Medulla oblongata (tissue), 1 donor: ENCODE measurements around the gene ADPRH.
"Not testable (repeated sequence)": the region's sequence is repeated elsewhere in the genome, so short reads cannot be mapped to it uniquely, and the experiment has no call there.

Source experiments
- DNase-seq: peaks from one replicate; pipeline ENCODE4 v3.0.0-alpha.2; 2015; ENCODE audit errors: extremely low spot score

ADPRH gene

DNA sequence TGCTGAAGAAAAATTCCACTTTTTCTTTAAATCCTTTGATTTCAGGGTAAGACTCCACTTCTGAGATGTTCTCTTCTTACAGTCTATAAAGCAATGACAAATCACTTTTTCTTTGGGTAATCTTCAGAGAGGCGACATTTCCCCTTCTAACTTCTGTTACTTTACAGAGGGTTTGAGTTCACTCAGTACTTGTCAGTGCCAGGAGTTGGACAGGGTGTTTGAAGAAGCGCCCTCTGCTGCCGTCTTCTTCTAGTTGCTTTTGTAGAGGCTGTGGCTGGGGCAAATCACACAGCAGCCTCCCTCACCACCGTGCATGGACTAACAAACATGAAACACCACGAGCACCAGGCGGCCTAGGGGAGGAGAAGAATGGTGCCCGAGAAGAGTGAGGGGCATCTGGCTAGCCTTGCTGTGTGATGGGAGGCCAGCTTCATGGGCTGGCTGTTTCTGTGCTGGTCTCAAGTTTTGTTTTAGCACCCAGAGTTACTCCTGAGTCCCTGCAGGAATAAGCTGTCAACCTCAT is 19.8 kb upstream of the ADPRH start, which contains the start of gene CD80:
CD80 (minus strand) TSS at position 174 of the 523 bp plus-strand sequence. CDS start 1,886 bp downstream, outside the sequence.
- peak; percentile 59 for DNase-seq

DNA sequence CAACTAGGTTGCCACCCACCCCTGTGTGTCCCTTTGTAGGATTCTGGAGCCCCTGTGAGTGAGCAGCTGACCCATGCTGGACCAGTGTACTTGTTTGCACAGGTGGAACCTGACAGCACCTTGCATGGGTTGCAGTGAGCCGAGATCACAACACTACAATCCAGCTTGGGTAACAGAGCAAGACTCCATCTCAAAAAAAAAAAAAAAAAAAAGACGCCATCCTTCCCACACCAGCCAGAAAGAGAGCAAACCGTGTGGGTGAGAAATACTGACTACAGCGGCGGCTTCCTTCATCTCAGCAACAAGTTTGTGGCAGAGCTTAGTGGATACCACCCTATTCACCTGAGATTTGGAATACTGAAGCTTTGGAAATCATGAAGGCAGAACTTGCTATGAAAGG is 19.1 kb upstream of the ADPRH start:
- DNase-seq, result no peak

DNA sequence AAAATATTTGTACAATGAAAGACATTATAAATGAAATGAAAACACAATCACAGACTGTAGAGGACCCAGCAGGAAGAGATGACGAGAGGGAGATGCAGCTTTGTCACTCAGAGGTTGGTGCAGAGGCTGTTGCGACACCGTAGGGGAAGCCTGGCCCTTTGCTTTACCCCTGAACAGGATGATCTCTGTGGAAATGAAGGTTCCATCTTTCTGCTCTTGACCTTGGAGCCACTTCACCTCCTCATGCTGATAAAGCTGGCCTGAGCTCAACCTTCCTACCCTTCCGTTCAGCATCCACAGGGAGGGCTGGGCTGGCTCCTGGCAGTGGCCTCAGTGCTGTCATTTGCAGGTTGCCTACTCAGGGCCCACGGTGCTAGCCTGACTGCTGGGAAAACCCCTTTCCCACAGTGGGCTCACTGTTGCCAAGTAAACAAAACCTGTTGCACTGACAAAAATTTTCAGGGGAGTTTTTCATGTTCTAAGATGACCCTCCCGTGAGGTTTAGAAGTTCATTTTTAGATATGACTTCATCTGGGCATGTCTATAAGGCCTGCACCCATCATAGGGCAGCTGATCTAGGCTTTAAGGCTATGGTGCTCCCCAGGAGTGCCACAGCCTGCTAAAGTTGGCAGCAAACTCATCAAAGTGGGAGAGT is 16.9 kb upstream of the ADPRH start:
- DNase-seq, result no peak

DNA sequence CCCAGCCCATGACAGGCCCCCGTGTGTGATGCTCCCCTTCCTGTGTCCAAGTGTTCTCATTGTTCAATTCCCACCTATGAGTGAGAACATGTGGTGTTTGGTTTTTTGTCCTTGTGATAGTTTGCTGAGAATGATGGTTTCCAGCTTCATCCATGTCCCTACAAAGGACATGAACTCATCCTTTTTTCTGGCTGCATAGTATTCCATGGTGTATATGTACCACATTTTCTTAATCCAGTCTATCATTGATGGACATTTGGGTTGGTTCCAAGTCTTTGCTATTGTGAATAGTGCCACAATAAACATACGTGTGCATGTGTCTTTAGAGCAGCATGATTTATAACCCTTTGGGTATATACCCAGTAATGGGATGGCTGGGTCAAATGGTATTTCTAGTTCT is 16.0 kb upstream of the ADPRH start:
- DNase-seq, result not testable (repeated sequence)

DNA sequence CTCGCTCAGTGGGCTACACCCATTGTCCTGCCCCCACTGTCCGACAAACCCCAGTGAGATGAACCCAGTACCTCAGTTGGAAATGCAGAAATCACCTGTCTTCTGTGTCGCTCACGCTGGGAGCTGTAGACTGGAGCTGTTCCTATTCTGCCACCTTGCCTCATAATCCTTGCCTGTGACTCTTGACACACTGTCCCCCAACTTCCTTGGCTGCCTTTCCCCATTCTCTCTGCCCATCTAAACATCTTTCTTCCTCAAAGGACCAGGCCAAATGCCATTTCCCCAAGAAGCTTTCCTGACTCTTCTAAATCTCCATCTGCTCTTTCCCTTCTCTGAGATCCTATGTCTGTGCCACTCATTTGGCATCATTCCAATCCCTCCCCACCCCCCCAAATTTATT is 10.1 kb upstream of the ADPRH start:
- no peak for DNase-seq

DNA sequence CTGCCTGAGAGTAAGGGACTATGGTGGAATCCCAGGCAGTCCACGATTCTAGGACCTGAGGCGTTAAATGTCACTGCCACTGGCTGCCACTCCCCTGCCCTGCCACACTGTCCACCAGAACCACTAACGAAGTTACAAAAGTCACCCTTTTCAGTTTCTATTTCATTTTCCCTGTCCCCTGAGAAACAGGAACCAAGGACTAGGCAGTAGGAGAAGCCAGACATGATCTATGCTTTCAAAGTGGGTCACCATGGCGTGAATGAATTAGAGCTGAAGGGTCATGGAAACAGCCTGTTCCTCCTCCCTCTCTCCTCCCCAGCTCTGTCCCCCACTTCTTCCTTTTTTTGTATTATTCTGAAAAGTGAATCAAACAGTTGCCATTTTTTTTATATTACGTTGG is 9.1 kb upstream of the ADPRH start:
- peak; percentile 72 for DNase-seq

DNA sequence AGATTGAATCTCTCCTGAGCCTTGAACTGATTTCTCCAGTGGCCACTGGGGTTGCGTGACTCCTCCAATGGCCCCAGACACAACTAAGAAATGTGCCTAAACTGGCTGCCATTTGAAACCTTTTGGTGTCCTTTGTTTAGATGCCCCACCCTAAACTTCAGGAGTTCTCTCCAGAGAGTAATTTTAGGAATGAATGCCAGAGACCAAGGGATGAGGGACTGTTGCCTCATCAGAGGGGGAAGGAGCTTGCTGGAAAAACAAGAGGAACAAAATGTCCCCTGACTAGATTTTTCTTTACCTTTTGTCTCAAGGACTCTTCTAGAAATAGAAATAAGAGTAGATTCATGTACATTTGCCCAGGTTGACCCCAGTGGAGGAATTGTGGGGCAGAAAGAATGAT is 8.1 kb upstream of the ADPRH start:
- DNase-seq, result no peak

DNA sequence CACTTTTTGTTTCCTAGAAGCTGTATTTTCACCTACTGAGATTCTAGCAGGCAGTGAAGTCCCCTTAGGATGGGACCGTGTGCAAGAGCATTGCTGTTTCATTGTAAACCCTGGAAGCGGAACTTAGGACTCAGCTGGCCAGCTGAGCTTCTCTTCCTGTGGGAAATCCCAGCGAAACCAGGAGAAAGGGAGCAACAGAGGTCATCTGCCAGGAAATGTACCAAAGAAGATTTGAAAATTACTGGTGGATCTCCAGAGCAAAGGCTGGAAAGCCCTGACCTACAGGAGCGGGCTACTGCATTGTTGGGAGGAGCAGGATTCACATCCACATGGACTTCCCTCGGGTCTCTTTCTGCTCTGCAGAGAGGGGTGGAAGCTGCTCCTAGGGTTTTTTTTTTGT is 7.6 kb upstream of the ADPRH start:
- no peak for DNase-seq

DNA sequence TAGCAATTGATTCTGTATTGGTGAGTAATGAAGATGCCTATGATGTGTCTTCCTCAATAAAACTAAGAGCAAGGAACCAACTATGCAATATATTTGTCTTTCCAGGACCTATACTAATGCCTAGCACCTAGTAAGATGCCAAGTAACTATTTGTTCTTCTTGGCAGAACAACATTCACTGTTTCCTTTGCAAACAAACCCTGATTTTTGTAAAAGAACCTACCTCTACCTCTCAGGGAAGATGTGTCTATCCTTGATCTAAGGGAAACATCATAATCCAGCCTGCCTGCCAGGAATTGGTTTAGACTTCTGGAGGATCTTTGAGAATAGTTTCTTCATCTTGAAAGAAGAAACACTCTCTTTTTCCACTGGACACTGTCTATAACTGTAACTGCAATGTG is 3.8 kb upstream of the ADPRH start:
- DNase-seq, result no peak

DNA sequence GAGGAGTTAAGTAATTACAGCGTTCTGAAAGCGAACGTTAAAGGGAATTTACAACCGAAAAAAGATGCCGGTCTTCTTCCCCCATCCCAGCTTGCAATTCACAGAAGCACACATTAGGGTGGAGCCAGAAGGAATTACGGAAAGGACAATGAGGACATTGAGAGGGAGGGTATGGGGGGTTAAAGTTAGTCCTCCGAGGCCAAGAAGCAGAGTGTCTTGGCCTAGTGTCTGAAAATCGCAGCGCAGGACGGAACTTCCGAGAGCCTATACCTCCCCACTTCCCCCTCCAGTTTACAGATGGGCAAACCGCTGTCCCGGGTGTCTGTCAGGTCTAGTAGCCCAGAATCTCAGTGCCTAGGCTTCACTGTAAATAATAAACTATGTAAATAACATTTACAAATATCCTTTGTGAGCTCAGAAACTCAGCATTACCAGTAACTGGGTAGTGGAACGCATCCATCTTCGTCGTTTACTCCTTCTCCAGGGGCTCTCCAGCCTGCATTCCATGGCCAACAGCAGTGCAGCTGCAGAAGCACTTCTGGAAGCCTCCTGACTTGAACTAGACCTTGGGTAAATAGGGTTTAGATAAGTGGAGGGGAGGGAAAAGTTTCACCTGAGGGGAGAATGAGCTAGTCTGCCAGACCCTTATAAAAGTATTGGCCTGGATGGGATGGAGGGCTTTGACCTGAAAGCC is 922 bp downstream of the ADPRH start:
- peak; percentile 44 for DNase-seq

DNA sequence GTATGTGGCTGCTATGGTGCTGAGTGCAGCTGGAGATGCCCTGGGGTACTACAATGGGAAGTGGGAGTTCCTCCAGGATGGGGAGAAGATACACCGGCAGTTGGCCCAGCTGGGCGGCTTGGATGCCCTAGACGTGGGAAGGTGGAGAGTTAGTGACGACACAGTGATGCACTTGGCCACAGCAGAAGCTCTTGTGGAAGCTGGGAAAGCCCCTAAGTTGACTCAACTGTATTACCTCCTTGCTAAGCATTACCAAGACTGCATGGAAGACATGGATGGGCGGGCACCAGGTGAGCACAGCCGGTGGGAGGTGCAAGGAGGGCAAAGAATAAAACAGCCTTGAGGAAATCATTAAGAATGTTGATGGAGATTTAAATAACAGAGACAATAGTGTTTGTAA is 2.9 kb downstream of the ADPRH start:
- DNase-seq, result no peak

DNA sequence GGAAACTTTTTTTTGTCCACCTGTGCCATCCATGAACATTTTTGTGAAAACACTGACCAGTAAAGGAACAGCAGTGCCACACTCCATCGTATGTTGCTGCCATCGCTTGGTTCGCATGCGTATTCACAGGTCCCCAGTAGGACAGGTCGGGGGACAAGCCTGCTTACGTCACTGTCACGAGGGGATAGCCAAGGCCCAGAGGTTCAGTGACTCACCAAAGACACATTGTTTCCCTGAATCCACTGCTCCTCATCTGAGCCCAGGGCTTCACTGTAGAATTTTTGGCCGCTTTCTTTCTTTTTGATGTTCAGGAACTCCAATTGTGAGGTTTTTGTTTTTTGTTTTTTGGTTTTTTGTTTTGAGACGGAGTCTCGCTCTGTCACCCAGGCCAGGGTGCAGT is 5.9 kb downstream of the ADPRH start:
- no peak for DNase-seq

DNA sequence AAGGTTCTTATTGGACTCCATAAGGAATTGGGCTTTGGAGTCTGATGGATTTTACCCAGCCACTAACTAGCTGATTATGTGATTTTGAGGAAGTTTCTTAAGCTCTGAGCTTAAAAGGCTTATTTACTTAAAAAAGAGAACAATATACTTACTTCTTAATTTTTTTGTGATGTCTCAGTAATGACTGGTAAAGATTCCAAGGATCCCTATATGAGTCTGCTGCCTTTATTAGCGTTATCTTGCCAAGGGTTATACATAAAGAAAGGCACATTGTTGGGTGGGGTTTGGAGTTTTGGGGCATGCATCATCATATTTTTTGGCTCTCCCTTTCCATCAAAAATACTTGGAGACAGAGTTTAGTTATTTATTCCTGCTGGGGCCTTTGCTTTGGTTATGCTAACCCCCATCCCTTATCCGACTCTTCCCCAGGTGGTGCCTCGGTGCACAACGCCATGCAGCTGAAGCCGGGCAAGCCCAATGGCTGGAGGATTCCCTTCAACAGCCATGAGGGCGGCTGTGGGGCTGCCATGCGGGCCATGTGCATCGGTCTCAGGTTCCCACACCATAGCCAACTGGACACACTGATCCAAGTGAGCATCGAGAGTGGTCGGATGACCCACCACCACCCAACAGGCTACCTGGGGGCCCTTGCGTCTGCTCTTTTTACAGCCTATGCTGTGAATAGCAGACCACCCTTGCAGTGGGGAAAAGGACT is 6.7 kb downstream of the ADPRH start:
- no peak for DNase-seq

DNA sequence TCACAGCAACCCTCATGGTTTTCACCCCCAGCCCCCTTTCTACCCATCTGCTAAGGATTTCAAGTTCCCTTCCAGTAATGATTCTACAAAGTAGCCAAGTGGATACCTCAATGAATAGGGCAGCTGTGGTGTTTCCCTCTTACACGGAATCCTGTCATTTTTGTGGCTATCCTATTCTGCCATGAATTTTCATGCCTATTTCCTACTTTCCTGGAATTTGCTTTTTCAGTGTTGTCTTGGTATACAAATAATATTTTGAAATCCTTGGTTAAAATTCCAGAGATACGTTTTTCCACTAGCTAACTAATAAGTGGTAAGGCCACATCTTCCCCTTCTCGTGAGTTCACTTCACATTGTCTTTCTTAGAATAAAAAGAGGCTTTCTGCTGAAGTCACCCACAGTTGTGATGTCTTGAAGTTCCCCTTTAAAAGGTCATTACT is 7.5 kb downstream of the ADPRH start:
- DNase-seq, result no peak

DNA sequence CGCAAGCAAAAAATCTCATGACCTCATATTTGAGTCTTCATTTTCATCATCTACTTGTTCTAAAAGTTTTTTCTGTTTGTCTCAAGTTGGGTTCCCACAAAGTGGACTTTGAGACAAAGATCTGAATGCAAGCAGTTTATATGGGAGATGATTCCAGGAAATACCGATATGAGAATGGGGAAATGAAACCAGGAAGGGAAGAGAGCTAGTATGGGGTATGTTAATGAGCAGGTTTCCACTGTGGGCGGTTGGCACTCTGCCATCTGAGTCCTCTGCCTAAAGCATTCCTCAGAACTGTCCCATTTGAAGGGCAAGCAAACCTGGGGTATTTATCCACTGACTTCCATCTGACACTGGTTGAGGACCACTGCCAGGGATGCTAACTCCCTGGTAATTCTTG is 8.8 kb downstream of the ADPRH start:
- DNase-seq, result peak; percentile 75

DNA sequence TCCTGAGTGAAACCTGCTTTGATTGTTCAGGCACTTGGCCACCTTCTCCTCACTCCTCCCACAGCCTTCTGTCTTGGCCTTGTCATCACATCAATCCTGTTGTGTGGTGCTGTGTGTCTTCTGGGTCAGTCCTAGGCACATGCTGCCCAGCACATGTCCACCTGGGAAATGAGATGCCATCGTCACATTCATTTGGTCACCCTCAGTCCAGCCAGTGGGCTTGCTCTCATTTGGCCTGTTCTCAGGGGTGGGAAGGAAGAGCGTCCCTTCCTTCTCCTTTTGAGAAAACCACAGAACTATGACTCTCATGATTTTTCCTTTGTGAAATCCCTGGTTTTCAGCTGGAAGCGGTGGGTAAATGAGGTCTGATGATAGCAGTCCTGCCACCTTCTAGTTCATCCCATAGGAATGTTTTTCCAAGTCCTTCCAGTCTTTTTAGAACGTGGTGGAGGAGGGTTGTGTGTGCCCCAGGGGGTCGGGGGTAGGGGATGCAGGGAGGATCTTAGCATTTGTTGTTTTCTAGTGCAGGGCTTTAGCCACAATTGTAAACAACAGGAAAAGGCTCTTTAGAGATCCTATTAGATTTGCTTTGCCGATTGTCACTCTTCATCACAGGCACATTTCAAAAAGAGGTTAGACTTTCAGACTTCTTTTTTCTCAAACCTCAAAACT is 9.9 kb downstream of the ADPRH start:
- DNase-seq, result peak; percentile 32

DNA sequence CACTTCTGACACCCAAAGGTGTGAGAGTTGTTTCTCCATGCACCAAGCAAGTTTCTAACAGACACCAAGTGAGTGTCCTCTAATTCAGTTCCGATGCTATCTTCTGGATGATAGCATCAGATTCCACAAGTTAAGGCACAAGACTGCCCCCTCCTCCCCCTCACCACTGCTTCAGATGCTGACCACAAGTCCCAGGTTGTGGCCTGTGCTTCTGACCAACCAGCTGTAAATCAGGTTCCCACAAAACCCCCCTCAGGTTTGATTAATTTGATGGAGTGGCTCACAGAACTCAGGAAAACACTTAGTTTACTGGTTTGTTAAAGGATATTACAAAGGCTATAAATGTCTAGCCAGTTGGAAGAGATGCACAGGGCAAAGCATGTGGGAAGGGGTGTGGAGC is 11.4 kb downstream of the ADPRH start:
- no peak for DNase-seq

DNA sequence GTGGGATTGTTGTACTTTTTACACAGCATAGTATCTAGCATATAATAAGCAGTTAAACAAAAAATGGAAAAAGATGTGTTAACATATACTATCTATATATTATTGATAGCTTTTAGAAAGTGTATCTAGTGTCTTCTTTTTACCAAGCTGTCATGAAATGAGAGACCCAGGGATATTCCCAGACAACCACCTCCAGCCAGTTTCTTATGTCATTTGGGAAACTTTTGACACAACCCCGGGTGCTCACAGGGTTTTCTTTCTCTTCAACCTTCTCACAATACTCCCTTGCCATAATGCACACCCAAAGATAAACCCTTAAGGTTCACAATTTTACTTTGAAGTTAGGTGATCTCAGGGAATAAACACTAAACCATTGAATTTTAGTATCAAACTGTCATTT is 13.6 kb downstream of the ADPRH start:
- no peak for DNase-seq

DNA sequence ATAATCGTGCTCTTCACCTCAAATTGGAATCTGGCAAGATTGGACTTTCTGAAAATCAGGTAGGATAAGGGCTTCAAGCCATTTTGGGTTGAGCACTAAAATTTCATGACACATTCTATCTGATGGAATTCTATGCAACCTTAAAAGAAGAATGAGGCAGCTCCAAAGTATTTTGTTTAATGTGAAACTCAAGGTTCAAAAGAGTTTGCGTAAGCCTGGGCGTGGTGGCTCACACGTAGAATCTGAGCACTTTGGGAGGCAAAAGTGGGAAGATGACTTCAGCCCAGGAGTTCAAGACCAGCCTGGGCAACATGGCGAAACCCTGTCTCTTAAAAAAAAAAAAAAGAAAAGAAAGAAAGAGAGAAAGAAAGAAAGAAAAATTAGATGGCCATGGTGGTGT is 14.8 kb downstream of the ADPRH start:
- DNase-seq, result no peak

DNA sequence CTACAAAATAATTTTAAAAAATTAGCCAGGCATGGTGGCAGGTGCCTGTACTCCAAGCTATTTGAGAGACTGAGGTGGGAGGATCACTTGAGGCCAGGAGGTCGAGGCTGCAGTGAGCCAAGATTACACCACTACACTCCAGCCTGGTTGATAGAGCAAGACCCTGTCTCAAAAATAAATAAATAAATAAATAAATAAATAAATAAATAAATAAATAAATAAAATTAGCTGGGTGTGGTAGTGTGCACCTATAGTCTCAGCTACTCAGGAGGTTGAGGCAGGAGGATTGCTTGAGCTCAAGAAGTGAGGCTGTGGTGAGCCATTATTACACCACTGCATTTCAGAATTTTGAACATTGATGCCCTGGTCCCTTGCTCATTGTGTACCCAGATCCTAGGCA is 15.6 kb downstream of the ADPRH start:
- not testable (repeated sequence) for DNase-seq

DNA sequence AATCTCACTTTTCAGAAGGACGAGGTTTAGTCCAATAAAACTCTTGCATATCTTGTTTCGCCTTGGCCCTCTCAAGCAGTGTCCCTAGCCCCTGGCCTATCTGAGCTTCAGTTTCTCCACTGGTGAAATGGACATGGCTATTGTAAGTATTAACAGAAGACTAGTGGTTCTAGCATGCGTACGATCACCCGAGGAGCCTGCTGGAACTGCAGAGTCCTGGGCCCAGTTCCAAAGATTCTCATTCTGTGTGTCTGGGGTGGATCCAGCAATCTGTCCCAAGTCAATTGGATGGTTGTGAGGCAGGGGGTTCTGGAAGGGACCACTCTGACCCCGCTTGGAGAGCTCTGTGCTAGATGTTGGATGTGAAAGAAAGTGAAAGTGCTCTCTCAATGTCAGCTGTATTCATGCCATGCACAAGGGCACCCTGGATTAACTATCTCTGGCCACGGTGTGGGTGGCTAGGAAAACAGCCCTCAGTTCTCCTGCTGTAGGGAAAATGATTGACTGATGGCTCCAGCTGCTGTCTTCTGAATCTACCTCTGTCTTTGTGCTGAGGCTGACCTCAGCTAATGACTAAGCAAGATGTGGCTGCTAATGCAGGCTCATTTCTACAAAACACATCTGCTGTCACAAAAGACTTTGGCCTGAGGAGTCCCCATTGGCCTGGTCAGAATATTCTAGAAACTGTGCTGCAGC is 16.5 kb downstream of the ADPRH start:
- peak; percentile 13 for DNase-seq

DNA sequence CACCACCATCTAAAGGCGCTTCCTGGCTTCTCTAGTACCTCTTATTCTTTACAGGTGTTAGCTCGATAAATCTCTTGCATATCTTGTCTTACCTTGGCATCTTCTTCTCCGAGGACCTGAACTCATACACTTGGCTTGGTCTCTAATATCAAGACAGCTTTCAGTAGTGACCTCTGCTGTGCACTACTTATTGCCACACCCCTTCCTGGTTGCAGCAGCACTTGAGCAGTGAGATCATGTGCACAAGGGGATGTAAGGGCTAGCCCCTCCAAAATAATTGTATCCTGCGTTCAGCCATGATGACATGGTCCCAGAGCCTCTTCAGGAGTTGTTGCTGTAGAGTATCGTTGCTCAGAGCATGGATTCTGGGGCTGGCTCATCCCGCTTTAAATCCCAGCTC is 17.1 kb downstream of the ADPRH start:
- DNase-seq, result no peak
